Activated CD8-positive, alpha-beta memory T cell treated with anti-CD3 and anti-CD28 coated beads for 48 hours (primary cell): Measurements from ENCODE around the gene PALLD.
"Not testable (repeated sequence)": the region's sequence is repeated elsewhere in the genome, so short reads cannot be mapped to it uniquely, and the experiment has no call there.

Experiments used
- DNase-seq, 3 experiments: peaks; one replicate each; pipeline ENCODE4 v3.0.0-alpha.2; 2020; ENCODE audit warnings: low read depth in 2 of 3, low spot score in 2 of 3

PALLD gene

GRCh38 chr4:168781926-168782325 lies 285.1 kb downstream of the PALLD start:
- no peak for DNase-seq

- DNase-seq = no peak
These were observed 285.6 kb downstream of the PALLD start for GRCh38 chr4:168782439-168782838.

GRCh38 chr4:168784786-168785461 lies 288.1 kb downstream of the PALLD start:
- DNase-seq = no peak

DNA sequence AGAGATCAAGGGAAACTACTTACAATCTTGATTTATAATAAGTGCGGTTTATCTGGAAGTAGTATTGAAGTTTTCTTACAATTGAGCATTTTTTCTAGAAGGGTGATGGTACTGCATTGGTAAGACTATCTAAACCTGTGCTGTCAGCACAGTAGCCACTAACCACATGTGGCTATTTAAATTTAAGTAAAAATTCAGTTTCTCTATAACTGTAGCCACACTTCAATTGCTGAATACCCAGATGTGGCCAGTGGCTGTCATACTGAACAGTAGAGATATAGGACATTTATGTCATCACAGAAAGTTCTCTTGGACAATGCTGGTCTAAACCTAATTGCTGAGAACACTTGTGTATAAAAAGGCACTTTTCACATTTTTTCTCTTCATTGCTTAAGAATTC lies 290.5 kb downstream of the PALLD start:
- DNase-seq = no peak

DNA sequence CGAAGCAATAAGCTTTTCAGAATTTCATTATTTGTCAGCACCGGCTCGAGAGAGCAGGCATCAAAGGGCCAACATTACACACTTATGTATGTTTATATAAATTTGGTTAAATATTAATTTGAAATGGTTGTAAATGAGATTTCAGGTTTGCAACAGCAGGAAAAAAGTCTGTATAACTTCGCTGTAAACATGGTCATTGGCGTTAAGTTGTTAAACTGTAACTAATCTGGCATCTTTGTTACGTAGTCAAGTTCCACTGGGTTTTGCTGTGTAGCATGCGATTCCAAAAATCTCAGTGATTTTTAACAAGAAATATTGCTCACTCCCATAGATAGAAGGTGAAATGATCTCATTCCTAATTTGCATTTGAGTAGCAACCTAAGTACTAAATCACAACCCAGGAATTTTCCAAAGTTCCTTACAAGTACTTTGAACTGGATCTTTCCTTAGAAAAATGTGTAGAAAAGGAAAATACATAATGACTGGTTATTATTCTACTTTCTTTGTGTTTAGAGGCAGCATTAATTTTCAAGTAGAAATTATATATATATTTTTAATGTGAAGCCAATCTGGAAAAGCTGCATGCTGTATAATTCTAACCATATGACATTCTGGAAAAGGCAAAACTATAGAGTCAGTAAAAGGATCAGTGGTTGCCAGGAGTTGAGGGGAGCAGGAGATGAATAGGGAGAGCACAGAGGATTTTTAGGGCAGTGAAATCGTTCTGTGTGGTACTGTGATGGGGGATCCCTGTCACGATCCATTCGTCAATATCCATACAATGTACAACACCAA lies 291.1 kb downstream of the PALLD start:
- DNase-seq = no peak

GRCh38 chr4:168790898-168791297 lies 294.0 kb downstream of the PALLD start:
- no peak for DNase-seq

GRCh38 chr4:168791376-168791775 lies 294.5 kb downstream of the PALLD start:
- no peak for DNase-seq

- no peak for DNase-seq
These were observed 296.7 kb downstream of the PALLD start for GRCh38 chr4:168793542-168793941.

DNA sequence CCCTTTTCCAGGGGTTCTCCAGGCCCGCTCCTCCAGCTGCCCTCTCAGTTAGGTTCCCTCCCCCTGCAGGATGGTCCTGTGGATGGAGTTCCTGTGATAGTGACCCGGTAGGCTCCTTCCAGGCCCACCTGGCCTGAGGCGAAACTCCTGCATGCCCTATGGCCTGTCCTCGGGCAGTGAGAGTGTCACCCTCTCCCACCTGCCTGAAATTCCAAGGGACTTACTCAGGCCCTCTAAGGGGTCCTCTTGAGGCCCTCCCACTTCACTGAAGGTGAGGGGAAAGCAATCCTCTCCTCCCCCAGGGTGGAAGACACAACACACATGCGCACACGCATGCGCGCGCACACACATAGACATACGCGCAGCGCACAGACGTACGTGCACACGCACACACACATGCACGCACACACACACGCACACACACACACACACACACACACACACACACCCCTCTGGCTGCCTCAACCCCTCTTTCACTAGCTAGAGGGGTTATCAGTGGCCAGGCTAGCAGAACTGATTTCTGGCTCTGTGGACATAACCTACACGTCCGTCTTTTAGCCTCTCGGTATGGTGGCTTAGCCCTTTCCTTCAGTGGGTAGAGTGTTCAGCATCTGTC lies 297.3 kb downstream of the PALLD start:
- DNase-seq = no peak

DNA sequence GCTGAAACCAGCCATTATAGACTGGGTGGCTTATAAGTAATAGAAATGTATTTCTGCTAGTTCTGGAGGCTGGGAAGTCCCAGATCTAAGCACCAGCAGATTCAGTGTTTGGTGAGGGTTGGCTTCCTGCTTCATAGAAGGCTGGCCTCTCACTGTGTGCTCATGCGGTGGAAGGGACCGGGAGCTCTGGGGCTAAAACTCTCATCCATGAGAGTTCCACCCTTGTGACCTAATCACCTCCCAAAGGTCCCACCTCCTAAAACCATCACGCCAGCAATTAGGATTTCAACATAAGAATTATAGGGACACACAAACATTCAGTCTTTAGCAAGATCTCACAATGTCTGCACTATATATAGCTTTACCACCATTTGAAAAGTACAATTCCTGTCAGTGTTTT lies 298.0 kb downstream of the PALLD start:
- no peak for DNase-seq

DNA sequence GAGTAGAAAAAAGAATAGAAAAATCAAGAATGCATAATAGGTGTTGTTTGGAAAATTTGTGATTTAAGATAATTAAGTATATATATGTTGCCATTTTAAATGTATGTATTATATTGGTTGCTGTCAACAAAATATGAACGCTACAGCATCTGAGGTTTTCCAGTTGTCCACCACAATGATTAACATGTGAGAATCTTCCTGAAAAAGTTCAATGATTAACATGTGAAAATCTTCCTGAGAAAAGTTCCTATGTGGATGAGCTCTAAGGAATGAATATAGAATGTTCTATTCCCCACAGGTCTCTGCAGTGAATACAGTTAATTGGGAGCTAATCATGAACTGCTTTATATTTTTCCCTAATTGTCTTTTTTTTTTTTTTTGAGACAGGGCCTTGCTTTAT lies 298.5 kb downstream of the PALLD start:
- DNase-seq = no peak

DNA sequence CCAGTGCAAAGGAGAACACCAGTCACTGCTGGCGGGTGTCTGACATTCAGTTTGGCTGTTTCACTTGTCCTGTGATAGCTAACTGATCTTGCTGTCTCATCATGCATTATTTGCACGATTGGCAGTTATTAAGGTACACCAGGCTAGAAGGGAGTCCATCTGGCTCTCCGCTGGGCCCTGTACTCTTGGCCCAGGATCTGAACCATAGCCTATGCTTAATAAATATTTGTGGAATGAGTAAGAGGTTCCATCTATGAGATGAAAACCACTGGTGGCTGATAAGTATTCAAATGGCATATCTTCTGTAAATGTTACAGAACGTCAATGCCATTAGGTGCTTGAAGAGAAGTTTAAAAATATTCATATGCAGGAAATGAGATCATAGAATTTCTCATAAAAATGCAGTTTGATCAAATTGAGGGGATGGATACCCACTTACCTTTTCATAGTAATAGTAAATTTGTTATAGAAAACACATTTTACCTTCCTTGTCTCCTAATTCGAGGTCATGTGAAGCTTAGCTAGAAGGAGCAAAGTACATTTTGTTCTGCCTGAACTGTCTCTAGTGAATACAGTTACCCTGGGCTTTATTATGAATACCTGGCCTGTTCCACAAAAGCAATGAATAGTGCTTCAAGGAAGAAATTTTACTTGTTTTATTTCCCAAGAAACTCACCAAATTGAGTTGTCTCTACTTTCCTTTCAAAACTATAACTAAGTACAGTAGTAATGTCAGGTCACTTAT lies 299.7 kb downstream of the PALLD start:
- DNase-seq = no peak

GRCh38 chr4:168797194-168797593 lies 300.3 kb downstream of the PALLD start:
- DNase-seq = no peak

DNA sequence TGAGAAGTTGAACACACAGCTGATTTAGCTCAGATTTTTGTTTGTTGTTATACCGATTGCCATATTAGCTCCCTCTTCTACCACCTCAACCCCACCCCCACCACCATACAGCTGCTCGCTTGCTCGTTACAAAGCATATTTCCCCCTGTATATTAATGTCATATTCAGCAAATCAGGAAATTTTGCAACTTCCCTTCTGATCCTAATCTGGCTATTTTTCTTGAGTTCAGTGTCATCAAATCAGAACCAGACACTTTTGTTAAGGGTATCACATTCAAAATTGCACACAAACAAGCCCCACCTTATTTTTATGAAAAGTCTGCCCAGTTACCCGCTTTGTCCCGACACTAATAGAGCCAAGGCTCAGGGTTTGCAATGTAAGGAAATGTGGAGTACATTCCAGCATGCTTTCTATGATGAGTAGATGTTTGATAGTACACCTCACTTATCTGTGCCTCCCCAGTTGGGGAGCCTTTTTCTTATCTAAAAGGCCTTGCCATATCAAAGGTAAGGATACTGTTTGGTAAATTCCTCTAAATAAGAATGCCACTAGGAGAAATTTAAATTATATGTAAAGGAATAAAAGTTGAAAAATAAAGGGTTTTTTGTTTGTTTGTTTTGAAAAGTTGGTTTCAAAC lies 301.0 kb downstream of the PALLD start:
- DNase-seq = no peak

DNA sequence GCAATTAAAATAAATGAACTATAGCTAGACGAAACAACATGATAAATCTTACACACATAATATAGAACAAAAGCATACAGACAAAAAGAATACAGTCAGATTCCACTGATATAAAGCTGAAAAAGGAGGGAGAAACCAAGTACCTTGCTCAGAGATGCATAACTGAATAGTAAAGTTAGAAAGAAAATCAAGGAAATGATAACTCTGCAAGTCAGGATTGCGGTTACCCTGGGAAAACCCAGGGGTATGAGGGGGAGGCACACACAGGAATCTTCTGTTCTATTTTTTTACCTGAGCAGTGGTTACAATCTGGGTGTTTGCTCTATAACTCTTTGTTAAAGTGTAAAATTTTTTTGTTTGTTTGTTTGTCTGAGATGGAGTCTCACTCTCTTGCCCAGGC lies 304.1 kb downstream of the PALLD start:
- no peak for DNase-seq

GRCh38 chr4:168802222-168802621 lies 305.4 kb downstream of the PALLD start:
- no peak for DNase-seq

- DNase-seq = not testable (repeated sequence)
These were observed 306.2 kb downstream of the PALLD start for GRCh38 chr4:168803052-168803451.

DNA sequence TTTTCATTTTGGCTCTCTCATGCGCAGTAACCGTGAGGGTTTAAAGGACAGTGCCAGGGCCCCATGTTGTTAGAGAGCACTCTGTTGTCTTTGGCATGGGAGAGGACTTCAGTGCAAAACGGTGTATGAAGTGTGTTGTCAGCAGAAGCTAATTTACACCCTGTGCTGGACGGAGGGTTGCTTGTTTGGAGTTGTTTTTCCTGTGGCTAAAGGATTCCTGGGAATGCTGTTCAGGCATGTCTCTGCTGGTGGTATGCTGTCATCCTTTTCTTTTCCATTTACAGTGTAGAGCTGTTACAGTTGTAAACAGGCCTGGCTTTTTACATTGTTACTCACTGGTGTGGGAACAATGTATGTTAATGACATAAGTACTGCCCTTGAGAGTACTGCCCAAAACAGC lies 306.9 kb downstream of the PALLD start:
- DNase-seq = no peak

GRCh38 chr4:168804146-168804545 lies 307.3 kb downstream of the PALLD start:
- DNase-seq = no peak

GRCh38 chr4:168805341-168805740 lies 308.5 kb downstream of the PALLD start:
- no peak for DNase-seq

GRCh38 chr4:168806247-168806646 lies 309.4 kb downstream of the PALLD start:
- not testable (repeated sequence) for DNase-seq
